ENCODE data around the gene APOL4. TPM values are rescaled to one million over a fixed set of nuclear protein-coding genes. Genes with fewer than 3 reads are reported as not detected.
"Not testable (repeated sequence)": the region's sequence is repeated elsewhere in the genome, so short reads cannot be mapped to it uniquely, and the experiment has no call there.

The APOL4 gene
- polyA plus RNA-seq, 1 donor (not counting 4 experiments of a cell fraction or from before 2014, with no cell fraction given): 0.08 TPM

DNA sequence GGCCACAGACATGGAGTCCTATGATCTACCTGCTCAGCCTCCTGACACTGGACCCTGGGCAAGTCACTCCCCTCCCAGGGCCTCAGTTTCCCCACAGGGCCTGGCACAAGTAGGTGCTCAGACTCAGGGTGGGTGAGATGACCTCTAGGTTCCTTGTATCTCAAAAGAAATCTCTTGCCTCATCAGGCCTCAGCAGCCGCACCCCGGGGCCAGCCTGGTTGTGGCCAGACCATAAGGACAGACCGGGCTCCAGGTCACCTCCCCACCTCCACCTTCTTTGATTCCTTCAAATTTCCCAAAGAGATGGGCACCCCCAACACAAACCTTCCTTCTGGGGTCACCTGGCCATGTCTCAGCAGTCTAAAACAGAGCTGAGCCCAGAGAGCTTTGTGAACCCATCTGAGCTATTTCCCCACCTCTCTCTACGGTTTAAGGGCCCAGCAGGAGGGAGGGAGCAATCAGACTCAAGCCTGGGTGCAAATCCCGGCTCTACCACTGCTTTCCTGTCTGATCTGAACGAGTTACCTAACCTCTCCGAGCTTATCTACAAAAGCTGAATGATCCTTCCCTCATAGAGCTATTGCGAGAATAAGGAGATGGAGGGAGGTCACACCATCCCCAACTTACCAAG, 2.5 kb upstream of the APOL4 start:
- FAIRE-seq: no peak
- TF ChIP-seq, protein P1, sequence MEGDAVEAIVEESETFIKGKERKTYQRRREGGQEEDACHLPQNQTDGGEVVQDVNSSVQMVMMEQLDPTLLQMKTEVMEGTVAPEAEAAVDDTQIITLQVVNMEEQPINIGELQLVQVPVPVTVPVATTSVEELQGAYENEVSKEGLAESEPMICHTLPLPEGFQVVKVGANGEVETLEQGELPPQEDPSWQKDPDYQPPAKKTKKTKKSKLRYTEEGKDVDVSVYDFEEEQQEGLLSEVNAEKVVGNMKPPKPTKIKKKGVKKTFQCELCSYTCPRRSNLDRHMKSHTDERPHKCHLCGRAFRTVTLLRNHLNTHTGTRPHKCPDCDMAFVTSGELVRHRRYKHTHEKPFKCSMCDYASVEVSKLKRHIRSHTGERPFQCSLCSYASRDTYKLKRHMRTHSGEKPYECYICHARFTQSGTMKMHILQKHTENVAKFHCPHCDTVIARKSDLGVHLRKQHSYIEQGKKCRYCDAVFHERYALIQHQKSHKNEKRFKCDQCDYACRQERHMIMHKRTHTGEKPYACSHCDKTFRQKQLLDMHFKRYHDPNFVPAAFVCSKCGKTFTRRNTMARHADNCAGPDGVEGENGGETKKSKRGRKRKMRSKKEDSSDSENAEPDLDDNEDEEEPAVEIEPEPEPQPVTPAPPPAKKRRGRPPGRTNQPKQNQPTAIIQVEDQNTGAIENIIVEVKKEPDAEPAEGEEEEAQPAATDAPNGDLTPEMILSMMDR (optimal IDR thresholded peaks at IDR 0.05 in 1 of 3, IDR thresholded peaks at IDR 0.05 in 1 of 3, conservative IDR thresholded peaks at IDR 0.05 in 1 of 3; ENCODE audit: extremely low read depth in 1 of 3, insufficient read depth in 2 of 3, low read length in 3 of 3): no peak
- TF ChIP-seq EZH2 (IDR thresholded peaks at IDR 0.05; ENCODE audit: low read length): no peak

GRCh38 chr22:36203441-36203840, 1.8 kb upstream of the APOL4 start:
- H3K9me3 ChIP-seq (ENCODE audit: control insufficient read depth, low read depth, low read length); H3K79me2 ChIP-seq (ENCODE audit: control insufficient read depth, insufficient read depth, low read length); H4K20me1 ChIP-seq (ENCODE audit: control insufficient read depth, extremely low read depth, insufficient read depth, low read length); H3K27ac ChIP-seq (ENCODE audit: control insufficient read depth, insufficient read depth, low read length); FAIRE-seq; H3K9ac ChIP-seq (ENCODE audit: control insufficient read depth, extremely low read depth, insufficient read depth, low read length); H3K4me3 ChIP-seq (ENCODE audit: control insufficient read depth in 2 of 3, extremely low read depth in 1 of 3, insufficient read depth in 2 of 3, low read depth in 1 of 3, low read length in 3 of 3); H2AFZ ChIP-seq (ENCODE audit: control insufficient read depth, low read length); H3K27me3 ChIP-seq (ENCODE audit: control insufficient read depth, extremely low read depth, insufficient read depth, low read length); H3K36me3 ChIP-seq (ENCODE audit: control insufficient read depth in 2 of 2, extremely low read depth in 1 of 2, insufficient read depth in 2 of 2, low read length in 2 of 2); H3K4me1 ChIP-seq (ENCODE audit: control insufficient read depth, extremely low read depth, insufficient read depth, low read length); dilution Hi-C loops (cut with MboI; ENCODE audit: extremely low pct_ligation_motif_present, low sequenced_read_pairs); DNase-seq (ENCODE audit: low read depth, low spot score); H3K9me1 ChIP-seq (ENCODE audit: control insufficient read depth, extremely low read depth, insufficient read depth, low read length): not testable (repeated sequence)
- H3K4me2 ChIP-seq (ENCODE audit: control insufficient read depth, extremely low read depth, insufficient read depth, low read depth, low read length): peak overlapping the region; percentile 51

More for the DNA sequence above, 2.5 kb upstream of the APOL4 start:
- Histone ChIP-seq H3K9me1 (ENCODE audit: control insufficient read depth, extremely low read depth, insufficient read depth, low read length) (no peaks in the 10 kb centered on the region), H3K9ac (ENCODE audit: control insufficient read depth, extremely low read depth, insufficient read depth, low read length) (no peak overlapping the region), H4K20me1 (ENCODE audit: control insufficient read depth, extremely low read depth, insufficient read depth, low read length) (no peaks in the 10 kb centered on the region), H3K4me3 (ENCODE audit: control insufficient read depth in 2 of 3, extremely low read depth in 1 of 3, insufficient read depth in 2 of 3, low read depth in 1 of 3, low read length in 3 of 3) (no peak overlapping the region), H3K4me1 (ENCODE audit: control insufficient read depth, extremely low read depth, insufficient read depth, low read length) (peaks cover 6% of the 10 kb centered on the region), H3K27me3 (ENCODE audit: control insufficient read depth, extremely low read depth, insufficient read depth, low read length) (peaks cover 5% of the 10 kb centered on the region), H3K79me2 (ENCODE audit: control insufficient read depth, insufficient read depth, low read length) (no peaks in the 10 kb centered on the region), H3K9me3 (ENCODE audit: control insufficient read depth, low read depth, low read length) (no peaks in the 10 kb centered on the region), H3K4me2 (ENCODE audit: control insufficient read depth, extremely low read depth, insufficient read depth, low read depth, low read length) (peak overlapping the region; percentile 55), H2AFZ (ENCODE audit: control insufficient read depth, low read length) (no peak overlapping the region), H3K27ac (ENCODE audit: control insufficient read depth, insufficient read depth, low read length) (no peak overlapping the region), H3K36me3 (ENCODE audit: control insufficient read depth in 2 of 2, extremely low read depth in 1 of 2, insufficient read depth in 2 of 2, low read length in 2 of 2) (no peaks in the 10 kb centered on the region)
- dilution Hi-C loops (cut with MboI; ENCODE audit: extremely low pct_ligation_motif_present, low sequenced_read_pairs): no loop called here
- DNase-seq (ENCODE audit: low read depth, low spot score): no peak

DNA sequence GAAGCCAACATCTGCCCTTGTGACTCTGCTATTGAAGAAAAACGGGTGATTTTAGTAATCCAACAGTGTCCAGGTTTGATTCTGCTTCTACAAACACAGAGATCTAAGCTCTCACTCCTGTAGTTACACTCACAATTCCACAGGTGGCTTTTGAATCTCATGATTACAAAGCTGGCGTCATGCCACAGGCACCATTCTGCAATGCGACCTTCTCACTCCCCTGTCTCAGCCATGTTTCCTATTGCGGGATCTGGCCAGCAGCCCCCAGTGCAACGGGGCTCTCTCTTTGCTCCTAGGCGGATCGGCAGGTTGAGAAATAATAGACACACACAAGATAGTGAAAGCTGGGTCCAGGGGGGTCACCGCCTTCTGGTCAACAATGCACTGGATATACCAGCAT, 1.3 kb upstream of the APOL4 start:
- peak overlapping the region; percentile 2 for H2AFZ ChIP-seq (ENCODE audit: control insufficient read depth, low read length)
- H3K27ac ChIP-seq (ENCODE audit: control insufficient read depth, insufficient read depth, low read length); H3K27me3 ChIP-seq (ENCODE audit: control insufficient read depth, extremely low read depth, insufficient read depth, low read length); H3K79me2 ChIP-seq (ENCODE audit: control insufficient read depth, insufficient read depth, low read length); H3K36me3 ChIP-seq (ENCODE audit: control insufficient read depth in 2 of 2, extremely low read depth in 1 of 2, insufficient read depth in 2 of 2, low read length in 2 of 2); dilution Hi-C loops (cut with MboI; ENCODE audit: extremely low pct_ligation_motif_present, low sequenced_read_pairs); H3K9me3 ChIP-seq (ENCODE audit: control insufficient read depth, low read depth, low read length); H3K9me1 ChIP-seq (ENCODE audit: control insufficient read depth, extremely low read depth, insufficient read depth, low read length); H3K9ac ChIP-seq (ENCODE audit: control insufficient read depth, extremely low read depth, insufficient read depth, low read length); DNase-seq (ENCODE audit: low read depth, low spot score); H3K4me1 ChIP-seq (ENCODE audit: control insufficient read depth, extremely low read depth, insufficient read depth, low read length); H4K20me1 ChIP-seq (ENCODE audit: control insufficient read depth, extremely low read depth, insufficient read depth, low read length): not testable (repeated sequence)
- FAIRE-seq: peak; percentile 13
- H3K4me3 ChIP-seq (ENCODE audit: control insufficient read depth in 2 of 3, extremely low read depth in 1 of 3, insufficient read depth in 2 of 3, low read depth in 1 of 3, low read length in 3 of 3): peak overlapping the region in 1 of 3 experiments; percentile 34
- H3K4me2 ChIP-seq (ENCODE audit: control insufficient read depth, extremely low read depth, insufficient read depth, low read depth, low read length): peak overlapping the region; percentile 51

- FAIRE-seq: not testable (repeated sequence)
These were observed 584 bp downstream of the APOL4 start for GRCh38 chr22:36201025-36201424.

More at GRCh38 chr22:36201025-36201424, 584 bp downstream of the APOL4 start:
- H3K4me2 ChIP-seq (ENCODE audit: control insufficient read depth, extremely low read depth, insufficient read depth, low read depth, low read length); H3K9me3 ChIP-seq (ENCODE audit: control insufficient read depth, low read depth, low read length); H4K20me1 ChIP-seq (ENCODE audit: control insufficient read depth, extremely low read depth, insufficient read depth, low read length); H3K4me1 ChIP-seq (ENCODE audit: control insufficient read depth, extremely low read depth, insufficient read depth, low read length); H3K9ac ChIP-seq (ENCODE audit: control insufficient read depth, extremely low read depth, insufficient read depth, low read length); H3K9me1 ChIP-seq (ENCODE audit: control insufficient read depth, extremely low read depth, insufficient read depth, low read length); H3K36me3 ChIP-seq (ENCODE audit: control insufficient read depth in 2 of 2, extremely low read depth in 1 of 2, insufficient read depth in 2 of 2, low read length in 2 of 2); H3K4me3 ChIP-seq (ENCODE audit: control insufficient read depth in 2 of 3, extremely low read depth in 1 of 3, insufficient read depth in 2 of 3, low read depth in 1 of 3, low read length in 3 of 3); dilution Hi-C loops (cut with MboI; ENCODE audit: extremely low pct_ligation_motif_present, low sequenced_read_pairs); H2AFZ ChIP-seq (ENCODE audit: control insufficient read depth, low read length); H3K27ac ChIP-seq (ENCODE audit: control insufficient read depth, insufficient read depth, low read length); DNase-seq (ENCODE audit: low read depth, low spot score); H3K79me2 ChIP-seq (ENCODE audit: control insufficient read depth, insufficient read depth, low read length); H3K27me3 ChIP-seq (ENCODE audit: control insufficient read depth, extremely low read depth, insufficient read depth, low read length): not testable (repeated sequence)

Data from keratinocyte (primary cell).